RWPE1 (cell line): ENCODE data around the gene SPNS2.

Experiments
- CTCF ChIA-PET: fragments of 350-600 bp; sonication (Branson Sonifier 250); formaldehyde crosslinking; extraction: SDS; loops from one replicate; lab custom pipeline; 2021; lab: Yijun Ruan, JAX
- POLR2A ChIA-PET: fragments of 400-600 bp; formaldehyde crosslinking; extraction: SDS; loops from one replicate; lab custom pipeline; 2020; ENCODE audit warnings: antibody characterized with exemption; ENCODE audit not compliant: low non-redundant PET; lab: Yijun Ruan, JAX
- DNase-seq: peaks from one replicate; pipeline ENCODE4 v3.0.0; 2012; ENCODE audit warnings: low spot score
- H3K27ac ChIP-seq: fragments of 450-650 bp; 2 replicates; pipeline ENCODE4 v1.5.1; 2017
- CTCF ChIP-seq: fragments of 450-650 bp; conservative IDR thresholded peaks from 2 replicates; pipeline ENCODE4 v1.5.1; 2017; ENCODE audit warnings: low read depth, mild to moderate bottlenecking

Gene SPNS2

GRCh38 chr17:4582691-4583090, 84.0 kb downstream of the SPNS2 start:
- no peak for TF ChIP-seq CTCF
- POLR2A ChIA-PET, result no interaction called here
- H3K27ac ChIP-seq, result no peak overlapping the region
- CTCF ChIA-PET, result interaction anchor here (1.0 kb wide), 1 partner anchor 43 kb away, joined by 4 read pairs; no protein-coding TSS in a partner anchor
- DNase-seq, result no peak

GRCh38 chr17:4583206-4583605, 84.5 kb downstream of the SPNS2 start:
- DNase-seq, result no peak
- TF ChIP-seq CTCF, result no peak
- ChIA-PET CTCF (interaction anchor here (1.1 kb wide), 1 partner anchor 17 kb away, joined by 3 read pairs; no protein-coding TSS in a partner anchor), POLR2A (no interaction called here)
- H3K27ac ChIP-seq, result no peak overlapping the region

- no peak for TF ChIP-seq CTCF
- no peak for DNase-seq
- CTCF ChIA-PET, result interaction anchor here (1.1 kb wide), 1 partner anchor 17 kb away, joined by 3 read pairs; no protein-coding TSS in a partner anchor
- POLR2A ChIA-PET, result no interaction called here
- H3K27ac ChIP-seq, result no peak overlapping the region
Observed at GRCh38 chr17:4583782-4584100, 85.1 kb downstream of the SPNS2 start.

GRCh38 chr17:4584101-4584916, 85.6 kb downstream of the SPNS2 start, which contains the start of gene SMTNL2:
Gene SMTNL2, plus strand, starts transcription at chr17:4584529. Its CDS starts 77 bp downstream, at chr17:4584606.
- H3K27ac ChIP-seq, result no peak within 1 kb of the TSS
- ChIA-PET CTCF (interaction anchor here (0.5 to 1.1 kb wide), 2 partner anchors 18 to 60 kb away, joined by 3 to 4 read pairs; no protein-coding TSS in a partner anchor), POLR2A (no interaction called here)
- no peak for DNase-seq
- TF ChIP-seq CTCF, result no peak

GRCh38 chr17:4584917-4585637, 86.4 kb downstream of the SPNS2 start:
- ChIA-PET CTCF (interaction anchor here (0.5 kb wide), 1 partner anchor 61 kb away, joined by 4 read pairs; no protein-coding TSS in a partner anchor), POLR2A (no interaction called here)
- no peak overlapping the region for H3K27ac ChIP-seq
- no peak for DNase-seq
- no peak for TF ChIP-seq CTCF

- ChIA-PET CTCF (no interaction called here), POLR2A (no interaction called here)
- TF ChIP-seq CTCF, result no peak
- no peak overlapping the region for H3K27ac ChIP-seq
- DNase-seq, result no peak
Observed at GRCh38 chr17:4585638-4585994, 86.9 kb downstream of the SPNS2 start.
